SU-DHL-6 (cell line): ENCODE measurements around the gene PIBF1.

ENCODE experiments used
- H2AFZ ChIP-seq: fragments of 200-600 bp; sonication (generic); 2 replicates; pipeline ENCODE4 v1.6.1; 2014; ENCODE audit warnings: low read depth, mild to moderate bottlenecking, moderate library complexity, mixed read lengths, antibody characterized with exemption, low read length; ENCODE audit not compliant: severe bottlenecking
- H3F3A ChIP-seq: fragments of 200-600 bp; shearing (Covaris generic); 2 replicates; pipeline ENCODE4 v1.6.0; 2016; ENCODE audit warnings: antibody characterized with exemption, mild to moderate bottlenecking; ENCODE audit not compliant: insufficient read depth
- H3K27ac ChIP-seq: fragments of 200-600 bp; sonication (generic); 2 replicates; pipeline ENCODE4 v1.5.1; 2016; ENCODE audit warnings: low read depth, mild to moderate bottlenecking, low read length, moderate library complexity, mixed read lengths
- H3K27me3 ChIP-seq: fragments of 200-600 bp; sonication (generic), shearing (Covaris generic); 2 replicates; pipeline ENCODE4 v1.6.0; 2014; ENCODE audit warnings: mild to moderate bottlenecking, low read length
- H3K36me3 ChIP-seq: fragments of 200-600 bp; sonication (generic); 2 replicates; pipeline ENCODE4 v1.6.1; 2014; ENCODE audit warnings: mild to moderate bottlenecking, low read length, mixed read lengths
- H3K4me2 ChIP-seq: fragments of 300-600, 200-600 bp; shearing (Covaris generic), sonication (generic); 2 replicates; pipeline ENCODE4 v1.6.0; 2014; ENCODE audit warnings: low read length, low read depth, mild to moderate bottlenecking; ENCODE audit not compliant: poor library complexity, severe bottlenecking
- H3K4me3 ChIP-seq: fragments of 200-600 bp; sonication (generic); 2 replicates; pipeline ENCODE4 v1.5.1; 2014; ENCODE audit warnings: antibody characterized with exemption, low read length, mild to moderate bottlenecking, mixed read lengths; ENCODE audit not compliant: insufficient read depth, poor library complexity, severe bottlenecking
- H3K79me2 ChIP-seq: fragments of 200-600 bp; sonication (generic); 2 replicates; pipeline ENCODE4 v1.6.1; 2014; ENCODE audit warnings: mild to moderate bottlenecking, low read length, moderate library complexity; ENCODE audit not compliant: insufficient read depth
- H3K9ac ChIP-seq: fragments of 200-600 bp; sonication (generic); 2 replicates; pipeline ENCODE4 v1.7.0; 2014; ENCODE audit warnings: mild to moderate bottlenecking, low read length
- H3K9me2 ChIP-seq: fragments of 200-600 bp; sonication (generic); replicated peaks from 2 replicates; pipeline ENCODE4 v1.6.1; 2014; ENCODE audit warnings: low read length; ENCODE audit not compliant: insufficient read depth
- H3K9me3 ChIP-seq: fragments of 200-600 bp; sonication (generic); 2 replicates; pipeline ENCODE4 v1.6.1; 2014; ENCODE audit warnings: low read length, mixed read lengths; ENCODE audit not compliant: insufficient read depth
- H4K20me1 ChIP-seq: fragments of 200-600 bp; sonication (generic); 2 replicates; pipeline ENCODE4 v1.6.1; 2014; ENCODE audit warnings: low read depth, mild to moderate bottlenecking, antibody characterized with exemption, low read length, moderate library complexity, mixed read lengths
- CTCF ChIP-seq: fragments of 200-600 bp; sonication (generic); IDR thresholded peaks from one replicate; pipeline ENCODE4 v1.5.1; 2017; ENCODE audit warnings: antibody characterized with exemption, mild to moderate bottlenecking, low read length, moderate library complexity; ENCODE audit not compliant: insufficient read depth, poor library complexity, severe bottlenecking
- EZH2phosphoT487 ChIP-seq: fragments of 200-600 bp; sonication (generic), shearing (Covaris generic); conservative IDR thresholded peaks from 2 replicates; pipeline ENCODE4 v1.6.1; 2018; ENCODE audit warnings: mild to moderate bottlenecking, antibody characterized with exemption, low read length, moderate library complexity, mixed read lengths

PIBF1 gene

GRCh38 chr13:73065665-73066340 is 283.9 kb downstream of the PIBF1 start:
- TF ChIP-seq EZH2phosphoT487 (no peak), CTCF (no peak)
- Histone ChIP-seq H3K36me3 (no peaks in the 10 kb centered on the region), H3K4me2 (no peak overlapping the region), H3K27me3 (no peaks in the 10 kb centered on the region), H3K9me3 (no peaks in the 10 kb centered on the region), H3K9ac (no peak overlapping the region), H3K9me2 (no peaks in the 10 kb centered on the region), H4K20me1 (no peaks in the 10 kb centered on the region; the same call in 1 of the 2 replicates), H3K4me3 (no peak overlapping the region), H2AFZ (no peak overlapping the region), H3F3A (peaks cover 1% of the 10 kb centered on the region; the same call in 1 of the 2 replicates), H3K79me2 (no peaks in the 10 kb centered on the region), H3K27ac (no peak overlapping the region)
